ENCODE measurements around the gene BBIP1. TPM values are rescaled to one million over a fixed set of nuclear protein-coding genes. Genes with fewer than 3 reads are reported as not detected.
A peak's percentile ranks its signal among the peaks of the same experiment; 100 is the strongest.

The BBIP1 gene
- total and polyA plus RNA-seq, 4 experiments from 2014 or later, result 24.4 to 46.8 (median 35.7) TPM

DNA sequence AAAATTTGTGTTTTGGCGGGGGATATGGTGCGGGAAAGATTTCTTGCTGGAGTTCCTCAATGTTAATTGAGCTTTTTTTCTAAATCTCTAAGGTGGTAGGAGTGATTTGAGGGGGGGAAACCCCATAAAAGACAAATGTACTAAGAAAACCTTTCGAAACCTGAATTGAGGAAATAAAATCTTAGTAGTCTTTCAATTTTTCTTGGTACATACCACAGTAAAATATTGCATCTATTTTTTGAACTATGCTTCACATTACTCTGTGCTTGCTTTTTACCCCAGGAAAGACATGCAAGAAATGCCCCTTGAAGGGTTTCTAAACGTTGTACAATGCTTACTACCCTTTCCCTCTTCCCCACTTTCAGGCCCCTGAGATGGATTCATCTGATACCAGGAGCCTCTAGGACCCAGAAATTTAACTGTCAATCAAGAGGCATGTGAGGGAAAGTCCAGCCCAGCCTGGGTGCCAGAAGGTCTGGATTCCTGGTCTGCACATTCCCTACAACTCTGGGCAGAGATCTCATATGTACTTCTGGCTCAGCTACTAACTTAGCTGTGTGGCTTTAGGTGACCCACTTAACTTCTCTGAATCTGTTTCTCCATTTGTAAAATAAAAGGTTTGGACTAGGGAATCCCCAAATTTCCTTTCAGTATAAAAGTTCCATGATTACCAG lies 53.0 kb downstream of the BBIP1 start:
- H3K4me3 ChIP-seq (ENCODE audit: low read length in 2 of 2), result no peak overlapping the region
- peaks cover 99% of the 10 kb centered on the region for H3K4me1 ChIP-seq (ENCODE audit: insufficient read depth, low read length)
- no peaks in the 10 kb centered on the region for H3K9me3 ChIP-seq (ENCODE audit: control insufficient read depth in 1 of 2, low read length in 2 of 2)
- peak overlapping the region; percentile 98 for H3K27ac ChIP-seq (ENCODE audit: low read depth, low read length)
- Mint-ChIP-seq H3K4me1 (peaks cover 77 to 100% (median 93%) of the 10 kb centered on the region in 4 donors), H3K9me3 (no peaks in the 10 kb centered on the region), H3K4me3 (peak overlapping the region; percentile 24 to 93 (median 86)), H3K36me3 (peaks cover 4 to 5% of the 10 kb centered on the region in 2 donors), H3K27me3 (no peaks in the 10 kb centered on the region), H3K27ac (peak overlapping the region; percentile 91 to 100 (median 99))
- H3K27me3 ChIP-seq (ENCODE audit: insufficient read depth, low read length), result no peaks in the 10 kb centered on the region
- H3K36me3 ChIP-seq (ENCODE audit: insufficient read depth, low read length), result no peaks in the 10 kb centered on the region
- DNase-seq, result peak in 1 of 5 donors; percentile 36
- CTCF ChIA-PET (ENCODE audit: partially characterized antibody), result interaction anchor here (0.7 to 2.7 kb wide), 4 partner anchors 8 to 63 kb away, joined by 3 to 22 read pairs (median 4); no protein-coding TSS in a partner anchor
- POLR2A ChIA-PET (ENCODE audit: partially characterized antibody), result interaction anchor here (0.8 to 5.7 kb wide), 16 partner anchors 7 to 118 kb away, joined by 3 to 112 read pairs (median 13); partner anchors contain the start of genes BBIP1 and SHOC2
- intact Hi-C loops (cut with micrococcal nuclease), result loop anchor here (2.0 kb wide), 2 partner anchors 15 to 63 kb away; no protein-coding TSS in a partner anchor

DNA sequence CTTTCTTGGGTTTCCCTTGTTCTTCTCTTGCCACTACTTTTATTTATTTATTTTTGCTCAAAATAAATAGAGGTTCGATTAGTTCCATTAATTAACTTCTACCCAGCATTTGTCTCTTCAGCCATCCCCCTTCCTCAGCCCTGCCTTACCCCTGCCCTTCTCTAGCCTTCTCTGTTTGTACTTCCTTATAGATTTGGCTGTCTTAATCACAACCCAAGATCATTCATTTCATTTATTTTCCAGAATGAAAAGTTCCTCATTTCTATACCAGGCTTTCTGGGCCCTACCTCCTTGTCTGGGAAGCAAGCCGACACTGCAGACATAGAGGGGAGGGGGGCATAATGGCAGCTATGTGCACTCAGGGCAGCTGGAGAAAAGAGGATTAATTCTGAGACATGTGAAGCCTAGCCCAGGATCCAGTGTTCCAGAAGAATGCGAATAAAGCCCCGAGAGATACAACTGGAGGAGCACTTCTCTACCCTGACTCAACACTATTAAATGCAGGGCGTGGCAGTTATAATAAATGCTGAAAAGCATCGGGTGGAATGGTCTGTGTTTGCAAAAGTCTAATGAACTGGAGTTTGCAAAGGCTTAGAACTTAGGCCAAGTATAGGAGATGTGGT lies 53.7 kb downstream of the BBIP1 start:
- Histone ChIP-seq H3K27ac (ENCODE audit: low read depth, low read length) (peak overlapping the region; percentile 98), H3K9me3 (ENCODE audit: control insufficient read depth in 1 of 2, low read length in 2 of 2) (no peaks in the 10 kb centered on the region), H3K27me3 (ENCODE audit: insufficient read depth, low read length) (no peaks in the 10 kb centered on the region), H3K4me3 (ENCODE audit: low read length in 2 of 2) (no peak overlapping the region), H3K36me3 (ENCODE audit: insufficient read depth, low read length) (no peaks in the 10 kb centered on the region), H3K4me1 (ENCODE audit: insufficient read depth, low read length) (peaks cover 99% of the 10 kb centered on the region)
- peaks cover 3 to 5% of the 10 kb centered on the region in 2 donors for H3K36me3 Mint-ChIP-seq
- no peaks in the 10 kb centered on the region for H3K27me3 Mint-ChIP-seq
- POLR2A ChIA-PET (ENCODE audit: partially characterized antibody), result interaction anchor here (0.9 to 5.7 kb wide), 16 partner anchors 6 to 114 kb away, joined by 3 to 112 read pairs (median 8); partner anchors contain the start of genes BBIP1 and SHOC2
- no peaks in the 10 kb centered on the region for H3K9me3 Mint-ChIP-seq
- CTCF ChIA-PET (ENCODE audit: partially characterized antibody), result interaction anchor here (0.7 to 1.8 kb wide), 6 partner anchors 8 to 62 kb away, joined by 3 to 5 read pairs (median 4); no protein-coding TSS in a partner anchor
- peak overlapping the region; percentile 15 to 93 (median 86) for H3K4me3 Mint-ChIP-seq
- DNase-seq, result no peak
- H3K4me1 Mint-ChIP-seq, result peaks cover 77 to 100% (median 93%) of the 10 kb centered on the region in 4 donors
- intact Hi-C loops (cut with micrococcal nuclease), result loop anchor here (2.0 kb wide), 2 partner anchors 14 to 62 kb away; no protein-coding TSS in a partner anchor
- peak overlapping the region; percentile 91 to 100 (median 99) for H3K27ac Mint-ChIP-seq

DNA sequence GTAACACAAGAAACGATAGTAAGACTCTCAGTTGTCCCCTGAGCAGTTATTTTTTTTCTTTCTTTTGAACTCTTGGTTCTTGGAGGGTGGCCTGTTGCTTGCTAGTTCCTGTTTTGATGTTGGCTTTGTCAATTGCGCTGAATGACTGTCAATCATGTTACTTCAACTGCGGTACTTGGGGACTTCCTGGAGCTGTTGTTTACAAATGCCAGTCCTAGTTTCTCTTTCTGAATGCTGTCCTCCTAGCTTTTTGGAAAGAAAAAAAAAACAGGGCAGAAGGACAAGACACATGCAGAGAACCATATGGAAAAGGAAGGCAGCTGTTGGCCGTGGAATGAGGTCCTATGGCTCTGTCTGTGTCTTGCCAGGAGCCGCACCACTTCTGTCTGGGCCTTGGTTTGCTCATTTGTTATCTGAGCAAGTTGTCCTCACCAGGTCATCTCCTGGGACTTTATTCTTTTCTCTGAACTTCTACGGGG lies 54.3 kb downstream of the BBIP1 start:
- Mint-ChIP-seq H3K27me3 (no peaks in the 10 kb centered on the region), H3K4me3 (peak overlapping the region; percentile 81 to 93 (median 86)), H3K4me1 (peaks cover 78 to 100% (median 93%) of the 10 kb centered on the region in 4 donors), H3K27ac (peak overlapping the region; percentile 91 to 100 (median 99)), H3K36me3 (peaks cover 3 to 5% of the 10 kb centered on the region in 2 donors), H3K9me3 (no peaks in the 10 kb centered on the region)
- ChIA-PET POLR2A (ENCODE audit: partially characterized antibody) (interaction anchor here (0.9 to 5.2 kb wide), 13 partner anchors 9 to 114 kb away, joined by 3 to 89 read pairs (median 8); partner anchors contain the start of genes BBIP1 and SHOC2), CTCF (ENCODE audit: partially characterized antibody) (interaction anchor here (0.7 to 1.8 kb wide), 8 partner anchors 9 to 62 kb away, joined by 3 to 7 read pairs (median 4); no protein-coding TSS in a partner anchor)
- no peaks in the 10 kb centered on the region for H3K36me3 ChIP-seq (ENCODE audit: insufficient read depth, low read length)
- H3K4me1 ChIP-seq (ENCODE audit: insufficient read depth, low read length), result peaks cover 99% of the 10 kb centered on the region
- no peaks in the 10 kb centered on the region for H3K9me3 ChIP-seq (ENCODE audit: control insufficient read depth in 1 of 2, low read length in 2 of 2)
- H3K4me3 ChIP-seq (ENCODE audit: low read length in 2 of 2), result peak overlapping the region in 1 of 2 donors; percentile 31
- H3K27me3 ChIP-seq (ENCODE audit: insufficient read depth, low read length), result no peaks in the 10 kb centered on the region
- DNase-seq, result peak; percentile 85 to 91 (median 87)
- H3K27ac ChIP-seq (ENCODE audit: low read depth, low read length), result peak overlapping the region; percentile 98
- intact Hi-C loops (cut with micrococcal nuclease), result loop anchor here (1.0 to 5.0 kb wide), 4 partner anchors 8 to 362 kb away; no protein-coding TSS in a partner anchor

DNA sequence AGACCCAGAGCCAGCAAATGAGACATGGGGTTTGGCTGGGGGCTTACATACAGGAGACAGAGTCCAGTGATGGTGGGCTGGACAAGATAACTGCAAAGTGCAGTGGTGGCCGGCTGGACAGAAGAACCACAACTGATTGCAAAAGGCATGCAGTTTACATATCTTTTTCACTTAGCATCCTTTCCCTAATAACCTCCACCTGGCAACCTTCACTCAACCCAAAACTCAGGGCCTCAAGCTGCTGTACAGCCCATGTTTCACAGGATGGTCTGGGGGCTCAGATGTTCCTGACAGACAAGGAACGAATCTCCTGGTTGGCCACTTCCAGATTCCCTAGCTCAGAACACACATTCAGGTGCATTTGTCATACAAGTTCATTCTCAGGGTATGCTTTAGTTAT lies 55.0 kb downstream of the BBIP1 start:
- Mint-ChIP-seq H3K4me1 (peaks cover 72 to 100% (median 90%) of the 10 kb centered on the region in 4 donors), H3K27ac (peak overlapping the region; percentile 91 to 100 (median 99)), H3K27me3 (no peaks in the 10 kb centered on the region), H3K9me3 (no peaks in the 10 kb centered on the region), H3K36me3 (no peaks in the 10 kb centered on the region), H3K4me3 (peak overlapping the region in 7 of 8 donors; percentile 48 to 93 (median 86))
- DNase-seq, result no peak
- no peaks in the 10 kb centered on the region for H3K36me3 ChIP-seq (ENCODE audit: insufficient read depth, low read length)
- no peaks in the 10 kb centered on the region for H3K9me3 ChIP-seq (ENCODE audit: control insufficient read depth in 1 of 2, low read length in 2 of 2)
- peak overlapping the region; percentile 4 to 13 for H3K4me3 ChIP-seq (ENCODE audit: low read length in 2 of 2)
- H3K4me1 ChIP-seq (ENCODE audit: insufficient read depth, low read length), result peaks cover 99% of the 10 kb centered on the region
- intact Hi-C loops (cut with micrococcal nuclease), result loop anchor here (1.0 to 5.0 kb wide), 4 partner anchors 8 to 362 kb away; no protein-coding TSS in a partner anchor
- no peaks in the 10 kb centered on the region for H3K27me3 ChIP-seq (ENCODE audit: insufficient read depth, low read length)
- H3K27ac ChIP-seq (ENCODE audit: low read depth, low read length), result peak overlapping the region; percentile 98
- POLR2A ChIA-PET (ENCODE audit: partially characterized antibody), result interaction anchor here (1.2 to 5.2 kb wide), 9 partner anchors 9 to 113 kb away, joined by 3 to 89 read pairs (median 12); partner anchors contain the start of genes BBIP1 and SHOC2
- CTCF ChIA-PET (ENCODE audit: partially characterized antibody), result interaction anchor here (0.8 to 1.5 kb wide), 6 partner anchors 9 to 59 kb away, joined by 3 to 7 read pairs (median 4); no protein-coding TSS in a partner anchor

DNA sequence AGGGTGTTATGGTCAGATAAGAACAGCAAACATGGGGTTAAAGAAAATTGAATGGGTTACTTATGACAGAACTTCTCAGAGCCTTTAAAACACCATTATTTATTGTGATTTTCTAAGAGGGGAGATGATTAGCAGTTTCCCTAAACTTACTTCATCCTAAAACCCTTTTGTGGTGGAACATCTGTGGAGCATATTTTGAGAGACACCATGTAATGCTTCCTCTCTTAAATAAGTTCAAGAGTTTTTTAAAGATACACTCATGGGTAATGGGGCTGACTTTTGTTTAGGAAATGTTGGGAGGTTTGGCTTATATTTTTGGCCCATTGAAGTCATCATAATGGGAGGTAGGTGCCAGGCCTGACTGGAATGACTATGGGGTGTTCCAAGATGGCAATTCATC lies 55.6 kb downstream of the BBIP1 start:
- Mint-ChIP-seq H3K4me1 (peaks cover 69 to 100% (median 88%) of the 10 kb centered on the region in 4 donors), H3K27ac (peak overlapping the region; percentile 91 to 100 (median 99)), H3K27me3 (no peaks in the 10 kb centered on the region), H3K4me3 (peak overlapping the region in 3 of 8 donors; percentile 7 to 93 (median 91)), H3K36me3 (no peaks in the 10 kb centered on the region), H3K9me3 (no peaks in the 10 kb centered on the region)
- POLR2A ChIA-PET (ENCODE audit: partially characterized antibody), result interaction anchor here (5.2 to 6.8 kb wide), 3 partner anchors 9 to 60 kb away, joined by 89 to 214 read pairs (median 91); partner anchors contain the start of gene PDCD4
- intact Hi-C loops (cut with micrococcal nuclease), result loop anchor here (5.0 kb wide), 1 partner anchor 361 kb away; no protein-coding TSS in a partner anchor
- H3K27ac ChIP-seq (ENCODE audit: low read depth, low read length), result peak overlapping the region; percentile 98
- CTCF ChIA-PET (ENCODE audit: partially characterized antibody), result interaction anchor here (1.0 to 1.3 kb wide), 2 partner anchors 8 to 60 kb away, joined by 3 read pairs; partner anchors contain the start of gene PDCD4
- no peak overlapping the region for H3K4me3 ChIP-seq (ENCODE audit: low read length in 2 of 2)
- no peaks in the 10 kb centered on the region for H3K9me3 ChIP-seq (ENCODE audit: control insufficient read depth in 1 of 2, low read length in 2 of 2)
- no peaks in the 10 kb centered on the region for H3K27me3 ChIP-seq (ENCODE audit: insufficient read depth, low read length)
- H3K36me3 ChIP-seq (ENCODE audit: insufficient read depth, low read length), result no peaks in the 10 kb centered on the region
- peaks cover 99% of the 10 kb centered on the region for H3K4me1 ChIP-seq (ENCODE audit: insufficient read depth, low read length)
- no peak for DNase-seq

DNA sequence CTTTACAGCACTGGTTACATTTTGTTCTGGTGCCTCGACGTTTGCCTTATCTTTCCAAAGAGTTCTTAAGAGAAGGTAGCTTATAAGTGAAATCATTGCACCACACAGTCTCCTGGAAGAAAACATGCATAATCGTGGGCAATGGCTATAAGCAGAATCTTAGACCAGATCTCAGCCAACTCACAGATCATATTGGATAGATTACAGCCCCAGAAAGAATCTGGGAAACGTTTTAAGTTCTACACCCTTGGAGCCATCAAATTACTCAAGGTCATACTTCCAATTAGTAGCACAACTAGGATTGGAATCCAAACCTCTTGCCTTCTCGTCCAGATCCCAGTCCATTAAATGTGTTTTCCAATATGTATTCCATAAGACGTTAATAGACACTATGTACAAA lies 56.0 kb downstream of the BBIP1 start:
- CTCF ChIA-PET (ENCODE audit: partially characterized antibody), result interaction anchor here (1.0 to 1.3 kb wide), 3 partner anchors 8 to 60 kb away, joined by 3 read pairs; partner anchors contain the start of gene PDCD4
- Histone ChIP-seq H3K9me3 (ENCODE audit: control insufficient read depth in 1 of 2, low read length in 2 of 2) (no peaks in the 10 kb centered on the region), H3K4me1 (ENCODE audit: insufficient read depth, low read length) (peaks cover 99% of the 10 kb centered on the region), H3K27me3 (ENCODE audit: insufficient read depth, low read length) (no peaks in the 10 kb centered on the region), H3K4me3 (ENCODE audit: low read length in 2 of 2) (no peak overlapping the region), H3K36me3 (ENCODE audit: insufficient read depth, low read length) (no peaks in the 10 kb centered on the region), H3K27ac (ENCODE audit: low read depth, low read length) (peak overlapping the region; percentile 98)
- no peaks in the 10 kb centered on the region for H3K36me3 Mint-ChIP-seq
- no peaks in the 10 kb centered on the region for H3K27me3 Mint-ChIP-seq
- peak overlapping the region; percentile 52 to 100 (median 97) for H3K27ac Mint-ChIP-seq
- POLR2A ChIA-PET (ENCODE audit: partially characterized antibody), result interaction anchor here (1.1 to 6.8 kb wide), 3 partner anchors 10 to 59 kb away, joined by 7 to 214 read pairs (median 91); partner anchors contain the start of gene PDCD4
- DNase-seq, result no peak
- peak overlapping the region in 4 of 8 donors; percentile 3 to 91 (median 24) for H3K4me3 Mint-ChIP-seq
- intact Hi-C loops (cut with micrococcal nuclease), result loop anchor here (5.0 kb wide), 1 partner anchor 361 kb away; no protein-coding TSS in a partner anchor
- H3K4me1 Mint-ChIP-seq, result peaks cover 70 to 100% (median 88%) of the 10 kb centered on the region in 4 donors
- no peaks in the 10 kb centered on the region for H3K9me3 Mint-ChIP-seq

Measured in CD4-positive, alpha-beta memory T cell (primary cell).